HG03039 (cell line): ENCODE data around the gene FBLN1.

ENCODE experiments used
- ATAC-seq: cut with Tn5 transposase; IDR thresholded peaks from one replicate; pipeline ENCODE4 v1.9.1; 2021; ENCODE audit warnings: mild to moderate bottlenecking, moderate library complexity; ENCODE audit not compliant: unreplicated experiment

Gene FBLN1

DNA sequence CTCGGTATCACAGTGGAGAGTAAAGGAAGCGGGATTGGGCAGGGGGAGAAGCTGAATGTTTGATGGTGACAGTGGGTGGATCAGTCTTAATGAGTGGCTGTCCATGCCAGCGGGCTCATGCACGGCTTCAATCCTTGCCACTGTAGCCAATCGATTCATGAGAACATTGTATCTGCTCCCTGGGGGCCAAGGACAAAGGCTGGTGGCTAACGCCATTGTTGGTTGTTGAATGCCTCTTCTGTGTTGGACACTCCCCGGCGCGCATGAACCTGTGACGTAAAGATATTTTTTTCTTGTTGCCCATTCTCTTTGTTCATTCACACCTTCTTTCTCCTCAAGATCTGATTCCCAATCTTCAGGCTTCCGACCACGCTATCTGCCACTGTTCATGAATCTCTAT is 148.0 kb downstream of the FBLN1 start:
- ATAC-seq: no peak
